ENCODE data around the gene SLC26A8.

GRCh38 chr6:36068012-36068392 is 43.6 kb upstream of the SLC26A8 start:
- TF ChIP-seq CTCF (IDR thresholded peaks at IDR 0.05): no peak
- no peak for TF ChIP-seq POLR2A (IDR thresholded peaks at IDR 0.05; ENCODE audit: low read depth)

Measured in esophagus muscularis mucosa (tissue), 3 donors.